ENCODE measurements around the gene RBBP8.
"Not testable (repeated sequence)": the region's sequence is repeated elsewhere in the genome, so short reads cannot be mapped to it uniquely, and the experiment has no call there.

The RBBP8 gene

DNA sequence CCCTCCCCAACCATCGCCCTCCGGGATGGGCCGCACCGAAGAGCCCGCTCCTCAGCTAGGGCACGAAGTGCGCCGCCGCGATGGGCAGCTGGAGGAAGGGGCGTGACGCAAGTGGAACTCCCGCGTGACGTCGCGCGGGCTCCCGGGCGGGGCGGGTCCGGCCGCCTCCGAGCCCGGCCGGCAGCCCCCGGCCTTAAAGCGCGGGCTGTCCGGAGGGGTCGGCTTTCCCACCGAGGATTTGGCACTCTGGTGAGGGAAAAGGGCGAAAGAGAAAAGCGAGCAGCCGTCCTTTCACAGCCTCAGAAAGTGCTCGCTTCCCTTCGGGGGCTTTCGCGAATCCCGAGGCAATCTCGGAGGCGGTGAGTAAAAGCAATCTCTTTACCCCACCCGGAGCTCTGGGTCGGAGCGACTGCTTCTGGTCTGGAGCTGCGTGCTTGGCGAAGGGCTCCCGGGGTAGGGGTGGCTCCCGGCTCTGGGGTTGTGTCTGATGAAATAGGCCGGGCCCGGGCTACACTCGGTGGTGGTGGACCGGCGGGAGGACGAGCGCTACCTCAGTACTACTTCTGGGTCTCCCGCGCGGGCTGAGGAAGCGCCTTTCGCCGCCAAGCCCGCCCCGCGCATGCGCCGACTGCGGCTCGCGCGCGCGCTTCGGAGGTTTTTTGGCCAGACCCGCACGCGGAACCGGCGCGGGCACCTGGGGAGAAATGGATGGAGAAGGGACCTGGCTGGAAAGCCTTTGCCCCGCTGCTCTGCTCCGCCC lies at the start of gene RBBP8:
TSS of gene RBBP8 (plus strand) at position 123 of the 760 bp plus-strand sequence. CDS start 3,524 bp downstream, outside the sequence.
- peak; percentile 98 for DNase-seq (ENCODE audit: low spot score)

DNA sequence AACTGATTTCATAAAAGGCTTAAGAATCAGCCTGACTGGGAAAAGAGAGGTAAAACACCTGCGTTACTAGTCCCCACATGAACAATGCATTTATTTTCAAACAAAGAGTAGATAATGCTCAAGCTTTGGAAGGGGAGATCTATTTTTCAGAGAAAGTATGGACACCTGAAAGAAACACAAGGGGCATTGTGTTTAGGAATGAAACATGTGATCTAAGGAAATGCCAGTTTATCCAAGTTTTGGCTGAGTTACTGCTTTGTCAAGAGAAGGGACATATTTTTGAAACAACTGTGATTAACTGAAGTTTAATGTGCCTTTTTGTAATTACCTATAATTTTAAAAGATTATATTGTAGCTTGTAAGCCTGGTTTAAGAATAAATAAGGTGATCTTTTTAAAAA lies 49.3 kb upstream of the RBBP8 start:
- no peak for DNase-seq (ENCODE audit: low spot score)

DNA sequence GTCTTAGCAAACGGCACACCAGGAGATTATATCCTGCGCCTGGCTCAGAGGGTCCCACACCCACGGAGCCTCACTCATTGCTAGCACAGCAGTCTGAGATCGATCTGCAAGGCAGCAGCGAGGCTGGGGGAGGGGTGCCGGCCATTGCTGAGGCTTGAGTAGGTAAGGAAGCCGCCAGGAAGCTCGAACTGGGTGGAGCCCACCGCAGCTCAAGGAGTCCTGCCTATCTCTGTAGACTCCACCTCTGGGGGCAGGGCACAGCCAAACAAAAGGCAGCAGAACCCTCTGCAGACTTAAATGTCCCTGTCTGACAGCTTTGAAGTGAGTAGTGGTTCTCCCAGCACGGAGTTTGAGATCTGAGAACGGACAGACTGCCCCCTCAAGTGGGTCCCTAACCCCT lies 47.4 kb upstream of the RBBP8 start:
- not testable (repeated sequence) for DNase-seq (ENCODE audit: low spot score)

DNA sequence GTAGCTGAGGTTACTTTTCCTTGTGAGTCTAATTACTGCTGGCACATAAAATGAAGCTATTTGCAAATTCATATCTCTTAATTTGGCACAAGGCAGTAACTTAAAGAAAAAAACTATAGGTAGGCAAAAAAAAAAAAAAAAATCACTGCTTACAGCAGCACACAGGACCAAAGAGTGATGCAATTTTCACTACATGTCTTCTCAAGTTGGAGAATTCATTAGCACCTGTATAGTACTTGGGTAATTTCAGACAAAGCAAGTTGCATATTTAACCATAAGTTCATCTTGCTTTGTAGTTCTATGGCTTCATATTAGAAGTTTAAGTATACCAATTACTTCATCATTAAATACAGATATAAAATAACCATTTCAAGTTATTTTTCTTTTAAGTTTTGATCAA lies 33.7 kb upstream of the RBBP8 start:
- DNase-seq (ENCODE audit: low spot score), result no peak

DNA sequence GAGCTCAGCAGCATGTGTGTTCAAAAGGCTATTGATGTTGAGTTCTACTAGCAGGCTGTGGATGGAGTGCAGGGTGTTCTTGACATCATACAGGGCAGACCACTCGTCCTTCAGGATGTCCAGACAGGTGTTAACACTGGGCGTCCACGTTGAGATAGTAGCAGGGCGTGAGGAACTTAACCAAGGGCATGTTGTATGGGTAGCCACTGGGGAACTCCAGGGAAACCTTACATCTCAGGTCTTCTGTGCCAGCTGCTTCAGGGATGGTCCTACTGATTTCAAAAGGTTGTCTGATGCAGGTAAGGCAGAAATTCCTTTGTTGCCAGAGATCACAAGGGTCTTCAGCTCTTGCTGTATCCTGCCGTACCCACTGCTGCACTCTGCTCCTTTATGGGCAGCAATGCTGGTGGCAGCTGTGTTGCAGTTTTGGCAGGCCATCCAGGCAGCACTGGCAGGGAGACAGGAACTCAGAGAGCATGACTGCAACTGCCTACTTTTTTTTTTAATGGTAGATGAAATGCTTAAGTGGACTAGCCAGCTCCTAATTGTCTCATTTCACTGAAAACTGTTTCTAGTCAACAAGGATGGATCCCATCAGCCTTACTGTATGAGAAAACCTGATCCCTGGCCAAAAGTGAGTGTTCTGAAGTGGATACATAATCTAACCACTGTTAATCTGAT lies 32.4 kb upstream of the RBBP8 start:
- peak; percentile 31 for DNase-seq (ENCODE audit: low spot score)

DNA sequence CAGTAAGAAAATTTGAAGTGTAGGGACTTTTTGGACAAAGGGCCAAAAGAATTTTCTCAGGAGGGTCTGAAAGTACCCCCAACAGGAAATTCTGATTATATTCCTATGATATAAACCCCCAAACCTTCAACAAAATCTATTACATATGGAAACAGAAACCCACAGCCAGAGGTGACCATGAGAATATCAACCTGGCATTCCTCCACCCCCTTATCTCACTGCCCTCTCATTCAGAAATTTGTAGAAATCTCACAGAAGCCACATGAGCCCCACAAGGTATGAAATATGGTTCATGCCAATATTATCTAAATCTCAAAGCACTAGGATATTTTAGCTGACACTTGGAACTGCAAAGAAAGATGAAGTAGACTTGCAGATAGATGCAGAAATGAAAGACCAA lies 31.0 kb upstream of the RBBP8 start:
- no peak for DNase-seq (ENCODE audit: low spot score)

DNA sequence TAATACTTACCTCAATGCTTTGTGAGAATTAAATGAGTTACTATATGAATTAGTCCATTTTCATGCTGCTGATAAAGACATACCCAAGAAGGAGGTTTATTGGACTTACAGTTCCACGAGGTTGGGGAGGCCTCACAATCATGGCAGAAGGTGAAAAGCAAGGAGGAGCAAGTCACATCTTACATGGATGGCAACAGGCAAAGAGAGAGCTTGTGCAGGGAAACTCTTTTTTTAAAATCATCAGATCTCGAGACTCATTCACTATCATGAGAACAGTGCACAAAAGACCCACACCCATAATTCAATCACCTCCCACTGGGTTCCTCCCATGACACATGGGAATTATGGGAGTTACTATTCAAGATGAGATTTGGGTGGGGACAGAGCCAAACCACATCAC lies 29.9 kb upstream of the RBBP8 start:
- DNase-seq (ENCODE audit: low spot score), result not testable (repeated sequence)

DNA sequence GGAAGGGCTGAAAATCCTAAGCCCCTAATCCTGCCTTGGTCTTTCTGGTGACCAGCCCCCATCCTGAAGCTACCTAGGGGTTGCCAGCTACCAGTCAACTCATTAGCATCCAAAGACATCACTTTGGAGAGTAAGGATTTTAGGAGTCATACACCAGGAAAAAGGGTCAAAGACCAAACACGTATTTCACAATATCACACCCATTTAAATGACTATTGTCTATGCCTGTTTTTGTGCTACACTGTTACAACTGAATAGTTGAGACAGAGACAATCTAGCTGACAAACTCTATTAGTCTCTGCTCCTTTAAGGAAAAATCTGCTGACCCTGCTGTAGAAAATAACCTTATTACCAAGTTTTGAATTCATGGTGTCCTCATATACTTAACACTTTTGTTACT lies 21.0 kb upstream of the RBBP8 start:
- DNase-seq (ENCODE audit: low spot score), result no peak

DNA sequence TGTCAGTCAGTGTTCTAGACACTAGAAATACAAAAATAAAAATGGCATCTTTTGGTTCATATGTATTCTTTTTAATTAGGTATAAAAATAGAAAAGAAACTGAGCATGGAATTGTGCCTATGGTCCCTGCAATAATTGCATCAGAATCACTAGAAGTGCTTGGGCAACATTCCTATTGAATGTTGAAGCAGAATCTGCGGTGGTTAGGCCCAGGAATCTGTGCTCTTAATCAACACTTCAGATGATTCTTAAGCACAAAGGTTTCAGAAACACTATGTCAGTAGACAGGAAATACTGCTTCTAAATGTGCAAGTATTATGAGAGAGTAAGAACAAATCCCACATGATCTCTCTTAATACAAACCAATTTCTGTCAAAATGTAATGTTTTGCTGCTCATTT lies 20.3 kb upstream of the RBBP8 start:
- no peak for DNase-seq (ENCODE audit: low spot score)

DNA sequence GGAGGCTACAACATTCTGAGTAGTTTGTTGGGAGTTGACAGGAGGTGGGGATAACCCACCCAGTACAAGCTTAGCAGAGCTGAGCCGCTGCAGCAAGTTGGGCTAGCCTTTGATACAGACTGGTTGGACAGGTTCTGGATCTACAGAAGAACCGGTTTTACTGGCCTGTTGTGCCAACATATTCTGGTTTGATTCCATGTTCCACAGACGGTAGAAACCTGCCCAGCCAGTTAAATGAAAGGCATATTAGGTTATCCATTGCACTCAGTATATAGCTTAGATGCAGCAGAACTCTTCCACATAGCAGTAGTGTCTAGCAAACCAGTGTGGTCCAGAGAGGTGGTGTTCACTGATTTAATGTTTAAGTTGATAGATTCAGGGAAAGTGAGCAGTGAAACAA lies 19.3 kb upstream of the RBBP8 start:
- DNase-seq (ENCODE audit: low spot score), result no peak

DNA sequence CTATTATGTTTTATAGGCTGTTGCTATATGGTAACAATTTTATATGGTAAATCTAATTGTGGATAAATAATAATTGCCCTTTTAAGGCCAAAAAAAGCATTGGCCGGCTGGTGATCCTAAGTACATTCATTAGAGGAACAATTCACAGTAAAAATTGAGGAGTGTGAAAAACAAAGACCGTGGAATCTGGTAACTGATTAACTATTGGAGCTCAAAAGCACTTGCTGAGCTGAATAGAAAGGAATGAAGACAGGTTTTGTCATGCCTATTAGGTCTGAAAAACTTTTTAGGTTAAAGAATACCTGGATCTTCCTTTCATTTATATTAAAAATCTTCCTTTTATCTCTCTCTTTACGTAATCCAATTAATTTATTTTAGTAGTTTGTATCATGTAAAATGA lies 18.5 kb upstream of the RBBP8 start:
- no peak for DNase-seq (ENCODE audit: low spot score)

DNA sequence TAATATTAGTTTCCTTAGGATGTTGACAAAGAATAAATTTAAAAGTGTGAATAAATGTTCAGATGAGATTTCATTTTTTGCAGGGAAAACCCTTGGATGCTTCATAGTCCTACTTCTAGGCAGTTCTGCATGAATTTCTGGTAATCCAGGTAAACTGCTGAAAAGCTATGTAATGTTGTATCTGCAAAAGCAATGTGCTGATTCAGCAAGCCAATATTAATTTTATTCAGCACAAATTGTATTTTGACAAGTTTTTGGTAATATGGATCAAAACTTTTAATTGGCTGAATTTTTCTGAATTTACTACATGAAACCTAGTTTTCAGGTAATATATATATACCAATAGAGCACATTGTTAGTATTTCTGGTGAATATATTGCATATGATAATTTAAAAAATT lies 17.8 kb upstream of the RBBP8 start:
- DNase-seq (ENCODE audit: low spot score), result no peak

DNA sequence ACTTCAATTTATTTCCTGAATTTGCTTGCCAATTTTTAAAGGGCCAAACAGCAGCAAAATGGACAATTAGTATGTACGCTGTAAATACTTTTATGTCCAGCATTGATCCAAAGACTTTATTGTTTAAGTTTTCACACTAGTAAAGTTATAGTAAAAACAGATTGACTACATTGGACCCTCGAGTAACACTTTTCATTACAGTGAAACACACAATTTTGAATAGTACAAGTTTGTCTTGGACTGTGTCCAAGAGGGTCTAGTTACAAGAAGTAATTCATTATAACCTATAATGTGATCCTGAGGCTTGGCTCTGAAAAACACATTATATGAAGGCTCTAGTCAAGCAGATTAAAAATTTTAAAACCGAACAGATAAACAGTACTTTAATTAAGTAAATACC lies 11.4 kb upstream of the RBBP8 start:
- DNase-seq (ENCODE audit: low spot score), result no peak

DNA sequence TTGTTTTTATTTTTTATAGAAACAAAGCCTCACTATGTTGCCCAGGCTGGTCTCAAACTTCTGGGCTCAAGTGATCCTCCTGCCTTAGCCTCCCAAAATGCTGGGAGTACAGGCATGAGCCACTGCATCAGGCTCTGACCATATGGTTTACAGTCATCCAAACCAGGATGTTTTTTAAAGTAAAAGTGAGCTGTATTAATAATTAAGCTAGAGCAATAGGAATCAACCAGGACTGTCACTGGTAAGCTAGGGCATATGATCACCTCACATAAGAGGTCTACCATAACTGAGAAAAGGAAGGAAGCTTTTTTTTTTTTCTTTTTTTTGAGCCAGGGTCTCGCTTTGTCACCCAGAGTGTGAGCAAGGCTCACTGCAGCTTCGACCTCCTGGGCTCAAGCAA lies 8.5 kb upstream of the RBBP8 start:
- no peak for DNase-seq (ENCODE audit: low spot score)

DNA sequence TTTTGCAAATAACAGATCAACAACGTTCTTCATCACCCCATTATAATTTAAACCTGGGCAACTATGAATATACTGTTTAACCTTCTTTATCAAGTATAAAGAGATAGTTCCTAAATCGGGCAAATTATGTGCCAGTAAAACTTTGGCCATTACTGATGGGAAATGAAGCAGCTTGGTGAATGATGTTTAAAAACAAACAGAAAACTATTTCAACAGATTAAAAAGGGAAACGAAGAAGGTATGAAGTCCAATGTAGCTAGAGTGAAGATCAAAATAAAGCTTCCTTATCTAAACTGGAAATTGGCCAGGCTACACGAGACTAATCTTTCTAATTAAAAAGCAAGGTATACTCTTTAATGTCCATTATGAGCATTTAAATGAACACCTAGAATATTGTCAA lies 6.7 kb upstream of the RBBP8 start:
- no peak for DNase-seq (ENCODE audit: low spot score)

DNA sequence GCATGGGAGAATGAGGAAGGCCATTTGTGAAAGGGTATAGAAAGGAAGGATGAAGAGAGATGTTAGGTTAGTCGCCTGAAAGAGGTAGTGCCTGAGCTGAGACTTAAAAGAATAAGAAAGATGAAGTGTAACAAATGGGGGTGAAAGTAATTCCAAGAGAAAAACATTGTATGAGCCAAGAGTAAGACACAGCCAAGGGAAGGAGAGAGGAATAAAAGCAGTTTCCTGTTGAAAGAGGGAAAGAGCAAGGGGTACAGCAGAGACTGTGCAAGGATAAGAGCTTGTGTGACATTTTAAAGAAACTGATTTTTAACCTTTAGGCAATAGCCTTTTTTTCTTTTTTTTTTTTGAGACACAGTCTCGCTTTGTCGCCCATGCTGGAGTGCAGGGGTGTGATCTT lies 4.8 kb upstream of the RBBP8 start:
- no peak for DNase-seq (ENCODE audit: low spot score)

DNA sequence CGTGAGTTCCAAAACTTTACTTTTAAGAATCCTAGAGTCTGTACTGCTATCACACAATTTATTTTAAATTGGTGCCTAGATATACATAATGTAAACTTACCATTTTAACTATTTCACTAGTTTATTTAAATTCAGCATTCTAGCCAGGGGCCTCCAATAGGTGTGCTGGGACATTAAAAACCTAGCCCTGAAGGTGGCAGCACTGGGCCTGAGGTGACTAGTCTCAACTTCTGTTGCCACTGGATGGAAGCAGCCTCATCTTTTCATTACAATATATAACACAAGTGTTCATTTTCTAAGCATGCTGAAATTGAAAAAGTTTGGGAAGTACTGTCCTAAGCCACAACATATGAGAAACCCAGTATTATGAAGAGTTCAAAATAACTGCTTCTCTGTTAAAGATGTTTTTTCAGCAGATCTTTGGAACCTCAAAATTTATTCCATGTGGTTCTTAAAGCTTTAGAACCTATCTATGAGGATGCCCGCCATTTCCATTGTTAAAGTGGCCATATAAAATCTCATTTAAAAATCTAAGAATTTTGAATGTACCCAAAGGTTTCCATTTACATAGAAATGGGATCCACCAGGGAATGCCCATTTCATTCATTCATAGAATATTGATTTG lies 2.9 kb upstream of the RBBP8 start:
- DNase-seq (ENCODE audit: low spot score), result peak; percentile 83

DNA sequence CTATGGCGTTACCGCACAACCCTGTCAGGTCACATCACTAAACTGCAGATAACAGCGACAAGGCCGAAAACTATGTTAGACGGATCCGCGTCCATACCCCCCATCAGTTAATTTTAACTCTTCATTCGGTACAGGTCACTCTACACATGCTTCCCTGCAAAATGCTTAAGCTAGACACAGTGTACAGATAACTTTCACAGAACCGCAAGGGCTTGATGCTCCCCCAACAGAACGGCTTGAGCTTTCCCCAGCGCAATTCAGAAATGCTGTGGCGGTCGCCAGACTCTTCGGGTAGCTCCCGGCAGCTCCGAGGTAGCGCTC lies 283 bp upstream of the RBBP8 start:
- DNase-seq (ENCODE audit: low spot score), result no peak

DNA sequence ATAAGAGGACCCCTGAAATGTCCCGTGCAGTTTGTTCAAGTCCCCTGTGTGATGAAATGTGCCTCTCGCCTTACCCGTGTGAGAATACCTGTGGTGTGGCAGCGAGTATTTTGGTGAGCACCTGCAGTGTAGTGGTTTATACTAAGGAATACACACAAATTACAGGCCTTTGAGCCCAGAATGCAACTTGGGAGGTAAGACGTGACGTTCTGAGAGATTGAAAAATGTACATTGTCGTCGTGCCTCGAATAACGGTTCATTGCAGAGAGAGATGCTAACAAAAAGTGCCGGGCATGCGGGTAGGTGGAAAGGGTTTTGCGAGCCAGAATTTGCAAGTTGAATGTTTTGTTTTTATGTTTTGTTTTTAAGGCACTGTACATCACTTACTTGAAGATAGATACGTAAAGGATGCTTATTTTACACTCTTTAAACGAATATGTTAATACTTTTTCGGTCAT lies 867 bp downstream of the RBBP8 start:
- no peak for DNase-seq (ENCODE audit: low spot score)

DNA sequence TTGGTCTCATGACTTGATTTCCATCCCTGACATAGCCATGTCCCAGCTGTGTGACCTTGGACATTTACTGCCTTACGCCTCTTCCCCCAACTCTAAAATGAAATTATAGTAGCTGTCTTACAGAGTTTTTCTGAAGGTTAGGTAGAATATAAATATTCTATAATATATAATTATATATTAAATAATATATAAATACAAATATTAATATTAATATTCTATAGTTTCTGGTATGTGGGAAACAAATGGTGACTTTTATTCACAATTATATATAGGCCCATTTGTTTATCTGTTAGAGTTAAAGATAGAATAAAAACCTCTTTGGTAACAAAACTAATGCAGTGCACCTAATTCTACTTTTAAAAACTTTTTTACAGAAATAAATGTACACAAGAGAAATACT lies 1.7 kb downstream of the RBBP8 start:
- DNase-seq (ENCODE audit: low spot score), result no peak

DNA sequence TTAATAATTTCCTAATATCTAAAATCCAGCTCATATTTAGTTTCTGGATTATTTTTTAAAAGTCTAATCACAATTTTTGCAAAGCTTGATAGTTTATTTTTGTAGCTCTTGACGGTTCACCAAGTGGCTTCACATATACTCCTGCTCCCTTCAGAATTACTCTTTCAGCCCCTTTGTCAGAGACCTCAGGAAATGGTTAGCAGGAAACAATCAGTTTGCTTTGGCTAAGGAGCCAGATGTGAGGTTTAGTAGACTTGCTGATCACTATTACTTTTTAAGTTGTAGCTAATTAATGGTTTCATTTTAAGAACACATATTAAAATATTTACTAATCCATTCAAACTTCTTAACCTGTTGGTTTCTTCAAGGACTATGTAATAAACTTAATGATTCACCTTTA lies 2.3 kb downstream of the RBBP8 start:
- no peak for DNase-seq (ENCODE audit: low spot score)

DNA sequence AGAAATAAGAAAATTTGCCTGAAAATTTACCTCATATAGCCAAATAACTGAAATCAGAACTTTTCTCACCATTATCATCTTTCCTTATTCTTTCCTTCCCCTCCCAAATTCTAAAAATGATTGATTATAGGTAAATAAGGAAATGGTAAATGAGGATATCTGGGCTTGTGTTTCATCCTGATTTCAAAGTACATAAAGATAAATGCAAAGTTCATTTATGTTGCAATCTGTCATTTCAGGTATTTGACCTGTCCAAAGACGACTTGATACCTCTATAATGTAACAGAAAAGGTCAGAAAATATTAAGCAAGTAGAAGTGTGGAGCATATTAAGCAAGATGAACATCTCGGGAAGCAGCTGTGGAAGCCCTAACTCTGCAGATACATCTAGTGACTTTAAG lies 3.4 kb downstream of the RBBP8 start:
- DNase-seq (ENCODE audit: low spot score), result no peak

DNA sequence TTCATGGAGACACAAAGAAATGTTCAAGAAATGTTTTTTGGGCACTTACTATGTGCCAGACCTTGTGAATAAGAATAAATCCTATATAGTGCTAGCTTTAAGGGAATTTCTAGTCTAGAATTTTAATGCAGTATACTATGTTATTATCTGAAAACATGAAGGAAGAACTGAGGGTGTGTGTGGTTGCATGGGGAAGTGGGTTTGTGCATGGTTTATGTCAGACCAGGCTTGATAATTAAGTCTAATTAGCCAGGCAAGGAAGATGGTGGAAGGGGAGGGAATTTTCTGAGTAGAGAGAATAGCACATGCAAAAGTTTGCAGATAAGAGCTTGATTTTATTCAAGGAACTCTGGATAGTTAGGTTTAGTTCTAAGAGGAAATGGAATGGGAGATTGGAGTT lies 6.5 kb downstream of the RBBP8 start:
- no peak for DNase-seq (ENCODE audit: low spot score)

DNA sequence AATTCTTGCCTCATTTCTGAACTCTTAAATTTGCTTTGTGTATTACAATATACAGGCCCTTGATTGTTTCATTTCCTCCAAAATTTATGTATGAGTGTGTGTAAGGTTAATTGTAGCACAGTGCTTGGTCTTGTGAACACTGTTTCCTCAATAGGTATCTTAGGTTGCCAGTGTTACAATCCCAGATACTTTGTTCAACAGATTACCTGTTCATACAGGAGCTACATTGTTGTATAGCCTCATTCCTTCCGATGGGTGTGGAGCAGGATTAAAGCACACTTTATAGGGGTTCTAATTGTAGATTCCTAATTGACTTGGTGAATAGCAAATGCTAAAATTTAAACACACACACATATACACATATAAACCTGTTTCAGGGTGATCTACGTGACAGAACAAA lies 10.7 kb downstream of the RBBP8 start:
- no peak for DNase-seq (ENCODE audit: low spot score)
